Vagina (tissue), 2 donors: ENCODE data around the gene LRAT. TPM values are rescaled to one million over a fixed set of nuclear protein-coding genes. Genes with fewer than 3 reads are reported as not detected.

Source experiments
- DNase-seq, 2 donors: peaks; one replicate each; pipeline ENCODE4 v3.0.0-alpha.2; 2017; ENCODE audit errors: extremely low spot score in 2 of 2
- H3K27ac ChIP-seq: fragments of 200-600 bp; sonication (generic); one replicate; pipeline ENCODE4 v1.5.1; 2019
- H3K27me3 ChIP-seq: fragments of 200-600 bp; sonication (generic); one replicate; pipeline ENCODE4 v1.5.1; 2019
- H3K36me3 ChIP-seq, 2 donors: fragments of 200-600 bp; sonication (generic); one replicate each; pipeline ENCODE4 v1.5.1; 2017 to 2019
- H3K4me1 ChIP-seq: fragments of 200-600 bp; sonication (generic); one replicate; pipeline ENCODE4 v1.5.1; 2019
- H3K4me3 ChIP-seq, 2 donors: fragments of 200-600 bp; sonication (generic); 1 replicate in 1 of 2; 2 replicates in 1 of 2; pipeline ENCODE4 v1.5.1; 2016 to 2019
- H3K9me3 ChIP-seq: fragments of 200-600 bp; sonication (generic); one replicate; pipeline ENCODE4 v1.5.1; 2019
- POLR2A ChIP-seq, 2 donors: fragments of 450-650 bp; IDR thresholded peaks; one replicate each; pipeline ENCODE4 v1.6.1; 2017; ENCODE audit warnings: antibody characterized with exemption in 2 of 2, mild to moderate bottlenecking in 2 of 2, moderate library complexity in 2 of 2
- POLR2AphosphoS5 ChIP-seq, 2 donors: sonication (generic); formaldehyde crosslinking; IDR thresholded peaks; one replicate each; pipeline ENCODE4 v1.9.0; 2017; ENCODE audit warnings: antibody characterized with exemption in 2 of 2, mild to moderate bottlenecking in 2 of 2, low read depth in 1 of 2; ENCODE audit not compliant: insufficient read depth in 1 of 2
- intact Hi-C: fragments of 100-400 bp; cut with DNase I; formaldehyde crosslinking; loops from one replicate; pipeline ENCODE4 v1.15.1; 2023
- total RNA-seq: library from RNA; depleted of rRNA; stranded (reverse); fragments of >200 nt; gene quantifications from one replicate; pipeline ENCODE4 v1.2.3, GENCODE V29; 2016
- TF ChIP-seq, protein P1 (sequence below), 3 experiments: fragments of 450-650 bp in 2 of 3; fragments of 200-600 bp in 1 of 3; sonication (generic) in 1 of 3; IDR thresholded peaks; one replicate each; pipeline ENCODE4 v1.5.1; 2017 to 2019; ENCODE audit warnings: antibody characterized with exemption in 3 of 3, mild to moderate bottlenecking in 2 of 3, moderate library complexity in 2 of 3

The LRAT gene
- total RNA-seq, 1 donor from 2014 or later: not detected

DNA sequence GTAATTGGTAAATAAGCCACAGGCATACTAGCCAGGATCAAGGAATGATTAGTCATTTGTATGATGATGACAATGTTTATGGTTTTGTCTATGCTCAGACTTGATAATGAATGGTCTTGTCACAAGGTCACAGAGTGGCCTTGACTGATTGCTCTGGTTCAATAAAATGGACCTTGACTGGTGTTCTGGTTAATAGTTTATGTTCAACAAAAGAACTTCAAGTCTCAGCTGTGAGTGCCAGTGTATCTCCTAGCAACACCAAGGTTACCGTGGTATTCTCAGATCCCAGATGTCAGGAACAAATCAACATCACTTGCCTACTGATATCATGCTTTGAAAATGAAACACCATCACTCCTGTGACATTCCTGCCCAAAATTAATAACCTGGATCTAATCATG is 16.3 kb upstream of the LRAT start:
- Histone ChIP-seq H3K4me3 (no peak overlapping the region), H3K36me3 (no peaks in the 10 kb centered on the region), H3K27ac (no peak overlapping the region), H3K9me3 (no peaks in the 10 kb centered on the region), H3K27me3 (no peaks in the 10 kb centered on the region), H3K4me1 (no peaks in the 10 kb centered on the region)
- no peak for DNase-seq
- intact Hi-C loops: no loop called here
- TF ChIP-seq POLR2A (IDR thresholded peaks at IDR 0.05) (no peak), POLR2AphosphoS5 (IDR thresholded peaks at IDR 0.05; ENCODE audit: insufficient read depth in 1 of 2, low read depth in 1 of 2) (no peak)
- TF ChIP-seq, protein P1, sequence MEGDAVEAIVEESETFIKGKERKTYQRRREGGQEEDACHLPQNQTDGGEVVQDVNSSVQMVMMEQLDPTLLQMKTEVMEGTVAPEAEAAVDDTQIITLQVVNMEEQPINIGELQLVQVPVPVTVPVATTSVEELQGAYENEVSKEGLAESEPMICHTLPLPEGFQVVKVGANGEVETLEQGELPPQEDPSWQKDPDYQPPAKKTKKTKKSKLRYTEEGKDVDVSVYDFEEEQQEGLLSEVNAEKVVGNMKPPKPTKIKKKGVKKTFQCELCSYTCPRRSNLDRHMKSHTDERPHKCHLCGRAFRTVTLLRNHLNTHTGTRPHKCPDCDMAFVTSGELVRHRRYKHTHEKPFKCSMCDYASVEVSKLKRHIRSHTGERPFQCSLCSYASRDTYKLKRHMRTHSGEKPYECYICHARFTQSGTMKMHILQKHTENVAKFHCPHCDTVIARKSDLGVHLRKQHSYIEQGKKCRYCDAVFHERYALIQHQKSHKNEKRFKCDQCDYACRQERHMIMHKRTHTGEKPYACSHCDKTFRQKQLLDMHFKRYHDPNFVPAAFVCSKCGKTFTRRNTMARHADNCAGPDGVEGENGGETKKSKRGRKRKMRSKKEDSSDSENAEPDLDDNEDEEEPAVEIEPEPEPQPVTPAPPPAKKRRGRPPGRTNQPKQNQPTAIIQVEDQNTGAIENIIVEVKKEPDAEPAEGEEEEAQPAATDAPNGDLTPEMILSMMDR (IDR thresholded peaks at IDR 0.05): no peak

DNA sequence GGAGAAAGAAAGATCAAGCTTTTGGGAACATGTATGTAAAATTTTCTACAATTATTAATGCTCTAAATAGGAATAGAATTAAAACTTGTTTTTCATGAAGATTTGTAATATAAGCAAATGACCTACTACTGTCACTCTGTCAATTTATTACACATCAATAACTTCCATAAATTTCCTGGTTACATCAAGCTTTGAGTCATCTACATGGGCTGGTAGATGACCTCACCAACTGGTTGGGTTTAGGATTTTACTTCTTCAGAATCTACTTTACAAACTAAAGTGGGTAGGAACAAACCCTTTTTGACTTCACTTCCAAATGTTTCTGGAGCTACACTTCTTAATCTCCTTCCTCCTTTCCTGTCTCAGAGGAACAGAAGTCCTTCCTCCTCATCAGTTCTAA is 12.0 kb upstream of the LRAT start:
- H3K36me3 ChIP-seq: no peaks in the 10 kb centered on the region
- no peak overlapping the region for H3K4me3 ChIP-seq
- intact Hi-C loops: no loop called here
- no peaks in the 10 kb centered on the region for H3K27me3 ChIP-seq
- no peak overlapping the region for H3K27ac ChIP-seq
- TF ChIP-seq POLR2A (IDR thresholded peaks at IDR 0.05): no peak
- TF ChIP-seq, protein P1 (IDR thresholded peaks at IDR 0.05): no peak
- TF ChIP-seq POLR2AphosphoS5 (IDR thresholded peaks at IDR 0.05; ENCODE audit: insufficient read depth in 1 of 2, low read depth in 1 of 2): no peak
- no peaks in the 10 kb centered on the region for H3K4me1 ChIP-seq
- no peaks in the 10 kb centered on the region for H3K9me3 ChIP-seq
- DNase-seq: no peak

DNA sequence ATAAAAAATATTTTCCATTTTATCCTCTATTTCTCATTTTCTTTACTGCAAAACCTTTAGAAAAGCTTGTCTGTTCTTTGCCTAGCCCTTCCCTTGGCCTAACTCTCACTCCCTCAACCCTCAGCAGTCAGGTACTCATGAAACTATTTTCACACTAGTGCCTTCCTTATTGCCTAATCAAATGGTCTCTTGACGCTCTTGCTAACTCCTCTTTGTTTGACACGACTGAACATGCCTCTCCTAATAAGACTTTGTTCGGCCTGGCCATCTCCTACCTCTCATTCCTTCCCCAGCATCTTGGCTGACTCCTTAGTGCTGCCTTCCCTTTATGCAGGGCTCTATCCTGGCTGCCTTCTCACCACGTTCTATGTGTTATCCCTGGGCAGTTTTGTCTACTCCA is 11.1 kb upstream of the LRAT start:
- no peaks in the 10 kb centered on the region for H3K36me3 ChIP-seq
- no peak overlapping the region for H3K27ac ChIP-seq
- no peak for DNase-seq
- intact Hi-C loops: no loop called here
- no peaks in the 10 kb centered on the region for H3K4me1 ChIP-seq
- no peaks in the 10 kb centered on the region for H3K9me3 ChIP-seq
- H3K4me3 ChIP-seq: no peak overlapping the region
- TF ChIP-seq POLR2A (IDR thresholded peaks at IDR 0.05): no peak
- TF ChIP-seq, protein P1 (IDR thresholded peaks at IDR 0.05): no peak
- TF ChIP-seq POLR2AphosphoS5 (IDR thresholded peaks at IDR 0.05; ENCODE audit: insufficient read depth in 1 of 2, low read depth in 1 of 2): no peak
- no peaks in the 10 kb centered on the region for H3K27me3 ChIP-seq

DNA sequence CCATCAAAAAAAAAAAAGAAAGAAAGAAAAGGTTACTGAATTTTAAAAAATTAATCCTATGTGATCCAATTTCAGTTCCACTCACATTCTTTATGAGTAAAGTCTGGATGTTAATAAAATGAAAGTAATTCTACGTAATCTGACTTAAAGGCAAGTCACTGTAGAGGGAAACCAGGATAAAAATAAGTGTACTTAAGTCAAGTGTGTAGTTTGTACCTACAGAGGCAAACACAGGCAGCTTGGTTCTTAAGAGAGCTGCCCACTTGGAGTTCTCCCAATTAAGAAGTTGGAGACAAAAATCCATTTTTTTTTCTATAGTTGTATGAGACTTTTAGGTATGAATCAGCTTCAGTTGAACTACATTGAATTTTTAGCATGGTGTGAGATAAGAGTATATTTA is 7.0 kb upstream of the LRAT start:
- intact Hi-C loops: no loop called here
- Histone ChIP-seq H3K9me3 (no peaks in the 10 kb centered on the region), H3K4me1 (peaks cover 3% of the 10 kb centered on the region), H3K27me3 (no peaks in the 10 kb centered on the region), H3K4me3 (no peak overlapping the region), H3K27ac (no peak overlapping the region), H3K36me3 (no peaks in the 10 kb centered on the region)
- TF ChIP-seq, protein P1 (IDR thresholded peaks at IDR 0.05): no peak
- TF ChIP-seq POLR2AphosphoS5 (IDR thresholded peaks at IDR 0.05; ENCODE audit: insufficient read depth in 1 of 2, low read depth in 1 of 2) (no peak), POLR2A (IDR thresholded peaks at IDR 0.05) (no peak)
- no peak for DNase-seq

DNA sequence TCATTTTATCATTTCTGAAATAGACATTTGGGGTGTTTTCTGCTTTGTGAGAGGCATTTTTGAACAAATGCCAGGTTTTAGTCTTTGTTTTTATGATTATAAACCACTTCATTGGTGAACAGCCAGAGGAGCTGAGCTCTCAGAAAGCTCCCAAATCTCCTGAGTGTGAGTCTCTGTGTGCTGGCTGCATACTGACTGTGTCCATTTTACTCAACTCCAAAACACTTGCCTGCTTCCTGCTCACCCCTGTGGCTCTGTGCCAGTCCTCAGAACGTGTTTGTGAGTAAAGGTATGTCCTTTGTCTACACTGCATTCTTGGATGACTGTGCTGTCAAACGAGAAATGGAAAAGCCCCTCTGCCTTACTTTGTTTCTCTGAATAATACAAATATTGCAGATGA is 5.4 kb upstream of the LRAT start:
- Histone ChIP-seq H3K4me1 (peaks cover 19% of the 10 kb centered on the region), H3K27me3 (no peaks in the 10 kb centered on the region), H3K9me3 (no peaks in the 10 kb centered on the region), H3K4me3 (no peak overlapping the region), H3K27ac (no peak overlapping the region), H3K36me3 (no peaks in the 10 kb centered on the region)
- TF ChIP-seq POLR2AphosphoS5 (IDR thresholded peaks at IDR 0.05; ENCODE audit: insufficient read depth in 1 of 2, low read depth in 1 of 2): no peak
- no peak for TF ChIP-seq POLR2A (IDR thresholded peaks at IDR 0.05)
- TF ChIP-seq, protein P1 (IDR thresholded peaks at IDR 0.05): no peak
- intact Hi-C loops: no loop called here
- no peak for DNase-seq
